Vagina (tissue), 2 donors: ENCODE data around the gene NLGN1. TPM values are rescaled to one million over a fixed set of nuclear protein-coding genes. Genes with fewer than 3 reads are reported as not detected.

Experiments used
- DNase-seq, 2 donors: peaks; one replicate each; pipeline ENCODE4 v3.0.0-alpha.2; 2017; ENCODE audit errors: extremely low spot score in 2 of 2
- H3K27ac ChIP-seq: fragments of 200-600 bp; sonication (generic); one replicate; pipeline ENCODE4 v1.5.1; 2019
- H3K27me3 ChIP-seq: fragments of 200-600 bp; sonication (generic); one replicate; pipeline ENCODE4 v1.5.1; 2019
- H3K36me3 ChIP-seq, 2 donors: fragments of 200-600 bp; sonication (generic); one replicate each; pipeline ENCODE4 v1.5.1; 2017 to 2019
- H3K4me1 ChIP-seq: fragments of 200-600 bp; sonication (generic); one replicate; pipeline ENCODE4 v1.5.1; 2019
- H3K4me3 ChIP-seq, 2 donors: fragments of 200-600 bp; sonication (generic); 1 replicate in 1 of 2; 2 replicates in 1 of 2; pipeline ENCODE4 v1.5.1; 2016 to 2019
- H3K9me3 ChIP-seq: fragments of 200-600 bp; sonication (generic); one replicate; pipeline ENCODE4 v1.5.1; 2019
- CTCF ChIP-seq, 3 experiments: fragments of 450-650 bp in 2 of 3; fragments of 200-600 bp in 1 of 3; sonication (generic) in 1 of 3; IDR thresholded peaks; one replicate each; pipeline ENCODE4 v1.5.1; 2017 to 2019; ENCODE audit warnings: antibody characterized with exemption in 3 of 3, mild to moderate bottlenecking in 2 of 3, moderate library complexity in 2 of 3
- POLR2A ChIP-seq, 2 donors: fragments of 450-650 bp; IDR thresholded peaks; one replicate each; pipeline ENCODE4 v1.6.1; 2017; ENCODE audit warnings: antibody characterized with exemption in 2 of 2, mild to moderate bottlenecking in 2 of 2, moderate library complexity in 2 of 2
- POLR2AphosphoS5 ChIP-seq, 2 donors: sonication (generic); formaldehyde crosslinking; IDR thresholded peaks; one replicate each; pipeline ENCODE4 v1.9.0; 2017; ENCODE audit warnings: antibody characterized with exemption in 2 of 2, mild to moderate bottlenecking in 2 of 2, low read depth in 1 of 2; ENCODE audit not compliant: insufficient read depth in 1 of 2
- intact Hi-C: fragments of 100-400 bp; cut with DNase I; formaldehyde crosslinking; loops from one replicate; pipeline ENCODE4 v1.15.1; 2023
- total RNA-seq: library from RNA; depleted of rRNA; stranded (reverse); fragments of >200 nt; gene quantifications from one replicate; pipeline ENCODE4 v1.2.3, GENCODE V29; 2016

Gene NLGN1
- total RNA-seq, 1 donor from 2014 or later: 4.7 TPM

- no peak overlapping the region for H3K27ac ChIP-seq
- no peak for DNase-seq
- no peaks in the 10 kb centered on the region for H3K4me1 ChIP-seq
- no peaks in the 10 kb centered on the region for H3K9me3 ChIP-seq
- intact Hi-C loops: no loop called here
- H3K36me3 ChIP-seq: no peaks in the 10 kb centered on the region
- H3K27me3 ChIP-seq: no peaks in the 10 kb centered on the region
- TF ChIP-seq CTCF (IDR thresholded peaks at IDR 0.05): no peak
- no peak for TF ChIP-seq POLR2A (IDR thresholded peaks at IDR 0.05)
- no peak for TF ChIP-seq POLR2AphosphoS5 (IDR thresholded peaks at IDR 0.05; ENCODE audit: insufficient read depth in 1 of 2, low read depth in 1 of 2)
- no peak overlapping the region for H3K4me3 ChIP-seq
Observed at GRCh38 chr3:174147798-174148197, 750.3 kb downstream of the NLGN1 start.

- Histone ChIP-seq H3K27me3 (no peaks in the 10 kb centered on the region), H3K36me3 (no peaks in the 10 kb centered on the region), H3K27ac (no peak overlapping the region), H3K9me3 (no peaks in the 10 kb centered on the region), H3K4me3 (no peak overlapping the region), H3K4me1 (no peaks in the 10 kb centered on the region)
- TF ChIP-seq POLR2A (IDR thresholded peaks at IDR 0.05): no peak
- no peak for TF ChIP-seq POLR2AphosphoS5 (IDR thresholded peaks at IDR 0.05; ENCODE audit: insufficient read depth in 1 of 2, low read depth in 1 of 2)
- no peak for TF ChIP-seq CTCF (IDR thresholded peaks at IDR 0.05)
- DNase-seq: no peak
- intact Hi-C loops: no loop called here
Observed at GRCh38 chr3:174153871-174154270, 756.3 kb downstream of the NLGN1 start.

GRCh38 chr3:174156200-174156599 lies 758.7 kb downstream of the NLGN1 start:
- intact Hi-C loops: no loop called here
- no peaks in the 10 kb centered on the region for H3K4me1 ChIP-seq
- no peak for TF ChIP-seq POLR2AphosphoS5 (IDR thresholded peaks at IDR 0.05; ENCODE audit: insufficient read depth in 1 of 2, low read depth in 1 of 2)
- no peak for TF ChIP-seq POLR2A (IDR thresholded peaks at IDR 0.05)
- TF ChIP-seq CTCF (IDR thresholded peaks at IDR 0.05): no peak
- H3K27ac ChIP-seq: no peak overlapping the region
- H3K36me3 ChIP-seq: no peaks in the 10 kb centered on the region
- no peak for DNase-seq
- H3K9me3 ChIP-seq: no peaks in the 10 kb centered on the region
- H3K27me3 ChIP-seq: no peaks in the 10 kb centered on the region
- no peak overlapping the region for H3K4me3 ChIP-seq

GRCh38 chr3:174158674-174159073 lies 761.1 kb downstream of the NLGN1 start:
- intact Hi-C loops: no loop called here
- Histone ChIP-seq H3K4me1 (no peaks in the 10 kb centered on the region), H3K27me3 (no peaks in the 10 kb centered on the region), H3K36me3 (no peaks in the 10 kb centered on the region), H3K4me3 (no peak overlapping the region), H3K27ac (no peak overlapping the region), H3K9me3 (no peaks in the 10 kb centered on the region)
- no peak for TF ChIP-seq POLR2AphosphoS5 (IDR thresholded peaks at IDR 0.05; ENCODE audit: insufficient read depth in 1 of 2, low read depth in 1 of 2)
- no peak for TF ChIP-seq CTCF (IDR thresholded peaks at IDR 0.05)
- TF ChIP-seq POLR2A (IDR thresholded peaks at IDR 0.05): no peak
- no peak for DNase-seq

GRCh38 chr3:174159604-174160003 lies 762.1 kb downstream of the NLGN1 start:
- intact Hi-C loops: no loop called here
- Histone ChIP-seq H3K27me3 (no peaks in the 10 kb centered on the region), H3K4me1 (no peaks in the 10 kb centered on the region), H3K36me3 (no peaks in the 10 kb centered on the region), H3K27ac (no peak overlapping the region), H3K4me3 (no peak overlapping the region), H3K9me3 (no peaks in the 10 kb centered on the region)
- no peak for TF ChIP-seq CTCF (IDR thresholded peaks at IDR 0.05)
- TF ChIP-seq POLR2AphosphoS5 (IDR thresholded peaks at IDR 0.05; ENCODE audit: insufficient read depth in 1 of 2, low read depth in 1 of 2): no peak
- no peak for TF ChIP-seq POLR2A (IDR thresholded peaks at IDR 0.05)
- DNase-seq: no peak
